Peyer's patch (tissue), 4 donors: ENCODE measurements around the gene GMPPA. TPM values are rescaled to one million over a fixed set of nuclear protein-coding genes. Genes with fewer than 3 reads are reported as not detected.

Source experiments
- DNase-seq, 3 donors: peaks; one replicate each; pipeline ENCODE4 v3.0.0-alpha.2; 2017 to 2019
- H3K27ac ChIP-seq, 4 donors: fragments of 200-600 bp; sonication (generic); one replicate each; pipeline ENCODE4 v1.5.1; 2016 to 2019
- H3K27me3 ChIP-seq, 2 donors: fragments of 200-600 bp; sonication (generic); one replicate each; pipeline ENCODE4 v1.5.1; 2019
- H3K36me3 ChIP-seq, 3 donors: fragments of 200-600 bp; sonication (generic); one replicate each; pipeline ENCODE4 v1.5.1; 2016 to 2019
- H3K4me1 ChIP-seq, 4 donors: fragments of 200-600 bp; sonication (generic); one replicate each; pipeline ENCODE4 v1.5.1; 2016 to 2019
- H3K4me3 ChIP-seq, 4 donors: fragments of 200-600 bp; sonication (generic); 1 replicate in 3 of 4; 2 replicates in 1 of 4; pipeline ENCODE4 v1.5.1; 2016 to 2019; ENCODE audit warnings: mild to moderate bottlenecking in 1 of 4
- H3K9me3 ChIP-seq, 4 donors: fragments of 200-600 bp; sonication (generic); one replicate each; pipeline ENCODE4 v1.5.1; 2016 to 2019; ENCODE audit warnings: mild to moderate bottlenecking in 1 of 4
- CTCF ChIP-seq, 6 experiments: fragments of 450-650 bp in 4 of 6; fragments of 200-600 bp in 2 of 6; sonication (generic) in 1 of 6; IDR thresholded peaks; one replicate each; pipeline ENCODE4 v1.5.1; 2017 to 2019; ENCODE audit warnings: antibody characterized with exemption in 6 of 6, mild to moderate bottlenecking in 3 of 6, moderate library complexity in 1 of 6
- POLR2A ChIP-seq, 2 donors: fragments of 450-650 bp; IDR thresholded peaks; one replicate each; pipeline ENCODE4 v1.5.1; 2017; ENCODE audit warnings: antibody characterized with exemption in 2 of 2, mild to moderate bottlenecking in 2 of 2, moderate library complexity in 2 of 2
- total RNA-seq, 4 donors: library from RNA; depleted of rRNA; stranded (reverse); fragments of >200 nt; gene quantifications; one replicate each; pipeline ENCODE4 v1.1.0, GENCODE V29; 2016

The GMPPA gene
- total RNA-seq, 4 donors from 2014 or later, result 35.0 to 69.6 (median 38.9) TPM

GRCh38 chr2:219465659-219466561 is 32.8 kb upstream of the GMPPA start:
- Histone ChIP-seq H3K27me3 (no peaks in the 10 kb centered on the region), H3K4me3 (no peak overlapping the region), H3K9me3 (no peaks in the 10 kb centered on the region), H3K4me1 (no peaks in the 10 kb centered on the region), H3K36me3 (no peaks in the 10 kb centered on the region), H3K27ac (no peak overlapping the region)
- DNase-seq, result no peak
- no peak for TF ChIP-seq POLR2A (IDR thresholded peaks at IDR 0.05)
- TF ChIP-seq CTCF (IDR thresholded peaks at IDR 0.05), result no peak

DNA sequence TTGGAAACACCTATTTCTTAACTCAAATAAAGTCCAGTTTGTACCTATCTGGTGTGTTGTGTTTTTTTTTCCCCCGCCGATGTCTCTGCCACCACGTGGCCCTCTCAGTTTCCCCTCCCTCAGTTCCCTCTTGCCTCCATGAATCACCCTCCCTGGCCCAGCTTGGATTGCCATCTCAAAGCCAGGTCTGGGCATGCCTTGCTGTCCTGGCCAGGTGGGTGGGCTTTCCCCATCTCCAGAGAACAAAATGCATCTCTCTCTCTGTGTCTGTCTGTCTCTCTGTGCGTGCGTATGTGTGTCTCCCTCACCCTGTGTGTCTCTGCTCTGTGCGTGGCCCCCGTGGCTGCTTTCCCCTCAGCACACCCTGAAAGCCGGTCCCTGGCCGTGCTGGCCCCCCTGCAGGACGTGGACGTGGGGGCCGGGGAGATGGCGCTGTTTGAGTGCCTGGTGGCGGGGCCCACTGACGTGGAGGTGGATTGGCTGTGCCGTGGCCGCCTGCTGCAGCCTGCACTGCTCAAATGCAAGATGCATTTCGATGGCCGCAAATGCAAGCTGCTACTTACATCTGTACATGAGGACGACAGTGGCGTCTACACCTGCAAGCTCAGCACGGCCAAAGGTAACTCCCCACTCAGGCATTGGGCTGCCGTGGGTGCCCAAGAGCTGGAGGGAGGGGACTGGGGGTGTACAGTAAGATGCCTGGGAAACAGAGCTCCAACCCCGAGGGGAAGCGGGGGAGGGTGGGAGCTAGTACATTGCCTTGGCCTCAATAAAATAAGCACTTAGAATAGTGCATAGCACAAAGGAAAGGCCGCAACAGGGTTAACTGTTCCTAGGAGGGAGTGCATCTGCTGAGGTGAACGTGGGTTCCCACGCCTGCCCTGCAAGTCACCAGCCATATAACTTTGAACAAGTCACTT is 31.6 kb upstream of the GMPPA start:
- Histone ChIP-seq H3K36me3 (no peaks in the 10 kb centered on the region), H3K9me3 (no peaks in the 10 kb centered on the region), H3K27ac (no peak overlapping the region), H3K4me1 (no peaks in the 10 kb centered on the region), H3K27me3 (no peaks in the 10 kb centered on the region), H3K4me3 (no peak overlapping the region)
- TF ChIP-seq CTCF (IDR thresholded peaks at IDR 0.05) (no peak), POLR2A (IDR thresholded peaks at IDR 0.05) (no peak)
- DNase-seq, result no peak

DNA sequence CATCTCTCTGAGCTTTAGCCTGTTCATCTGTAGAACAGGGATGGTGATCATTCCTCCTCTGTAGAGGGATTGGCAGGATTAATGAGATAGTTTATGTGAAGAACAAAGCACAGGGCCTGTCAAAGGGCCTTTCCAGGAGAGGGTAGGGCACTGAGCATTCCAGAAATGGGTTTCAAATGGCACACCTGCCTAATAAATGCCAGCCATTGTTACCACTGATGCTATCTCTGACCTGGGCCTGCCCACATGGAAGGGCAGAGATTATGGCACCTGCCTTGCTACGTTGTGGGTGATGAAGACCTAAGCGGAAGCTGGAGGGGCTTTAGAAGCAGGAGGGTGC is 31.0 kb upstream of the GMPPA start:
- Histone ChIP-seq H3K4me3 (no peak overlapping the region), H3K36me3 (no peaks in the 10 kb centered on the region), H3K27me3 (no peaks in the 10 kb centered on the region), H3K9me3 (no peaks in the 10 kb centered on the region), H3K27ac (no peak overlapping the region), H3K4me1 (no peaks in the 10 kb centered on the region)
- TF ChIP-seq CTCF (IDR thresholded peaks at IDR 0.05), result no peak
- TF ChIP-seq POLR2A (IDR thresholded peaks at IDR 0.05), result no peak
- DNase-seq, result no peak

DNA sequence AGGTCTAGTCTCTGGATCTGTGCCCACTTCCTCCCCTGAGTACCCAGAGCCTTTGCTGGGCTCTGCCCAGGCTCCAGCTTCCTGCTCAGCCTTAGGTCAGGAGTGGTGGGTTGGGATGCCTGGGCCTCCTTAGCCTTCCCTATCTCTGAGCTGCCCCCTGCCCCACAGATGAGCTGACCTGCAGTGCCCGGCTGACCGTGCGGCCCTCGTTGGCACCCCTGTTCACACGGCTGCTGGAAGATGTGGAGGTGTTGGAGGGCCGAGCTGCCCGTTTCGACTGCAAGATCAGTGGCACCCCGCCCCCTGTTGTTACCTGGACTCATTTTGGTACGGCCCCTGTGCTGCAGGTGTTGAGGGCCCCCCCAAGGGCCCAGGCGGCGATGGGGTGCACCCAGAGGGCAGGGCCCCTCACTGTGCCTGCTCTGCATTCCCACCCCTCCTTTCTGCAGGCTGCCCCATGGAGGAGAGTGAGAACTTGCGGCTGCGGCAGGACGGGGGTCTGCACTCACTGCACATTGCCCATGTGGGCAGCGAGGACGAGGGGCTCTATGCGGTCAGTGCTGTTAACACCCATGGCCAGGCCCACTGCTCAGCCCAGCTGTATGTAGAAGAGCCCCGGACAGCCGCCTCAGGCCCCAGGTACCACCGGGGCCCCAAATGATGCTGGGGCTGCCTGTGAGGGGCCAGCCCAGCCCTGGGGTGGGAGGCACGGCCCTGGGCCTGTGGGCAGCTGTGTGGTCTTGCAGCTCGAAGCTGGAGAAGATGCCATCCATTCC is 30.1 kb upstream of the GMPPA start:
- Histone ChIP-seq H3K4me1 (no peaks in the 10 kb centered on the region), H3K36me3 (no peaks in the 10 kb centered on the region), H3K27me3 (peaks cover 0 to 4% of the 10 kb centered on the region in 2 donors), H3K9me3 (no peaks in the 10 kb centered on the region), H3K4me3 (no peak overlapping the region), H3K27ac (no peak overlapping the region)
- TF ChIP-seq POLR2A (IDR thresholded peaks at IDR 0.05) (no peak), CTCF (IDR thresholded peaks at IDR 0.05) (no peak)
- no peak for DNase-seq

DNA sequence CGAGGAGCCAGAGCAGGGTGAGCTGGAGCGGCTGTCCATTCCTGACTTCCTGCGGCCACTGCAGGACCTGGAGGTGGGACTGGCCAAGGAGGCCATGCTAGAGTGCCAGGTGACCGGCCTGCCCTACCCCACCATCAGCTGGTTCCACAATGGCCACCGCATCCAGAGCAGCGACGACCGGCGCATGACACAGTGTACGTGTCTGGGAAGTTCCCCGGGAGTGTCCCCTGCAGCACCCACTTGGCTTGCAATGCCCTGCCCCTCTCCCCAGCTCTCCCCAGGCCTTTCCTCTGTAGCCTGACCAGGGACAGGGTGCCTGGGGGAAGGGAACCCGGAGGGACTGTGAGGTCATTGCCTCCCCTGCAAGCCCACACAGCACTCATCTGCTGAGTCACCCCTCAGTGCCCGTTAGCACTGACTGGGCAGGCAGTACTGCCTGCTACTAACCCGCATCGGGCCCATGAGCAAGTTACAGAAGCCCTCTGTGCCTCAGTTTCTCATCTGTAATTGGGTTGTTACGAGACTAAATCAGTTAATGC is 29.4 kb upstream of the GMPPA start:
- Histone ChIP-seq H3K4me3 (no peak overlapping the region), H3K27ac (no peak overlapping the region), H3K27me3 (peaks cover 0 to 4% of the 10 kb centered on the region in 2 donors), H3K9me3 (no peaks in the 10 kb centered on the region), H3K36me3 (no peaks in the 10 kb centered on the region), H3K4me1 (no peaks in the 10 kb centered on the region)
- TF ChIP-seq POLR2A (IDR thresholded peaks at IDR 0.05) (no peak), CTCF (IDR thresholded peaks at IDR 0.05) (no peak)
- no peak for DNase-seq
